GM20000 (cell line): ENCODE data around the gene HOXC12.

Experiments
- DNase-seq: peaks from one replicate; pipeline ENCODE4 v3.0.0; 2012; ENCODE audit warnings: low spot score
- TF ChIP-seq, protein P1 (sequence below): IDR thresholded peaks from 2 replicates; pipeline ENCODE4 v1.5.1; 2012; ENCODE audit warnings: mild to moderate bottlenecking, control low read depth; ENCODE audit errors: extremely low read depth, missing control alignments

Gene HOXC12

GRCh38 chr12:53929527-53929926 is 25.2 kb upstream of the HOXC12 start:
- no peak for DNase-seq
- TF ChIP-seq, protein P1, sequence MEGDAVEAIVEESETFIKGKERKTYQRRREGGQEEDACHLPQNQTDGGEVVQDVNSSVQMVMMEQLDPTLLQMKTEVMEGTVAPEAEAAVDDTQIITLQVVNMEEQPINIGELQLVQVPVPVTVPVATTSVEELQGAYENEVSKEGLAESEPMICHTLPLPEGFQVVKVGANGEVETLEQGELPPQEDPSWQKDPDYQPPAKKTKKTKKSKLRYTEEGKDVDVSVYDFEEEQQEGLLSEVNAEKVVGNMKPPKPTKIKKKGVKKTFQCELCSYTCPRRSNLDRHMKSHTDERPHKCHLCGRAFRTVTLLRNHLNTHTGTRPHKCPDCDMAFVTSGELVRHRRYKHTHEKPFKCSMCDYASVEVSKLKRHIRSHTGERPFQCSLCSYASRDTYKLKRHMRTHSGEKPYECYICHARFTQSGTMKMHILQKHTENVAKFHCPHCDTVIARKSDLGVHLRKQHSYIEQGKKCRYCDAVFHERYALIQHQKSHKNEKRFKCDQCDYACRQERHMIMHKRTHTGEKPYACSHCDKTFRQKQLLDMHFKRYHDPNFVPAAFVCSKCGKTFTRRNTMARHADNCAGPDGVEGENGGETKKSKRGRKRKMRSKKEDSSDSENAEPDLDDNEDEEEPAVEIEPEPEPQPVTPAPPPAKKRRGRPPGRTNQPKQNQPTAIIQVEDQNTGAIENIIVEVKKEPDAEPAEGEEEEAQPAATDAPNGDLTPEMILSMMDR, result no peak

DNA sequence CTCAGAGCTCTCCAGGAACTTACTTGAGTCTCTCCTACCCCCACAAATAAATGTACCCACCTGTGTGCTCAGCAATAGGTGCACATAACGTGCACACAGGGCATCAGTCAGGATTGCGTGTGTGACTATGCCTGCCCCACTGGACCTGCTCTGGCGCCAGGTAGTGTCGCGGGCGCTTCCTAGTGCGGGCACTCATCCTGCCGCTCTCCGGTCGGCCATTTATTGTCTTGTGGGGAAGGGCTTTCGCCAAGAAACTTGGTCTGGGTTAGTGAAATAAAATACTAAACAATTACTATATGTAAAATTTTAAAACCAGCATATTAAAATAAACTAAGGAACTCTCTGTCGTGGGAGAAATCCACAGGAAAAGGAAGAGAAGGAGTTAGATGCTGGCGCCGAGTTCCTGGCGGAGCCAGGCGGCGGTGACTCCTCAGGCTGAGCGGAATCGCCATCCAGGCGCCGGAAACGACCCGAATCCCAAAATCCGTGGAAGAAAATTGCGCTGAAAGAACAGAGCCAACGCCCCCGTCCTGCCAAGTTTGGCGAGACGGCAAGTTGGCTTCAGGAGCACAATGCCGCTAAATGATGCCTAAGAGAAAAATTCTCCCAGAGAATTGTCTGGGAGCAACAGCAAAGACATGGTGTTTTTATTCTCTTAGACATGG is 24.0 kb upstream of the HOXC12 start:
- TF ChIP-seq, protein P1, result no peak
- DNase-seq, result no peak

DNA sequence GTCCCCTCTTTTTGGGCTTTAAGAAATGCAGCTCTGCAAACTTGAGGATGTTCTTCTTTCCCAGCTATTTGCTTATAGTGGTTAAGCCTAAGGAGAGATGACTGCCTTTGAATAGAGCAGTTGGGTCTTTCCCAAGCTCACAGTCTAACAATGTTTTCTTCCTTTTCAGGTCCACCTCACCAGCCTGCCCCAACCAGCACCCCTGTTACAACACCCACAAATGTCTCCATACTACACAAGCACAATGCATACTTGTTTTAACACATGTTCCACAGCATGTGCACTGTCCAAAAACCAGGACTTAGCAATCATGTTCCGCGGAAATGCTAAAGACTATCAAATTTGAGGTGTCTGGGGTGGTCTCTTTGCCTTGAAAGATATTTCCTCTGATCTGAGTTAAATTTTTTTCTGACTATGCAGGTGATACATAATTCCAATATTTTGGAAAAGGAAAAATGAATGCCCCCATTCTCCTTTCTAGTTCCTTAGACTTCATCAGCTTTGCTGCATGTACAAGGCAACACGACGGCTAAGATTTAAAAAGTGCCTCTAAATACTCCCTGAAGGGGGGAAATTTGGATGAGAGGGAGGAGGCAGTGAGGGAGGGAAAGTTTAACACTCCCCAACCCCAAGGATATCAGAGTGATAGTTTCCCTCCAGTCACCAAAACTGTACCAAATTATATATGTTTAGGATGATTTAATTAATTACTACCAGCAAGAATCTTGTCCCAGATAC is 22.7 kb upstream of the HOXC12 start:
- TF ChIP-seq, protein P1, result no peak
- no peak for DNase-seq

DNA sequence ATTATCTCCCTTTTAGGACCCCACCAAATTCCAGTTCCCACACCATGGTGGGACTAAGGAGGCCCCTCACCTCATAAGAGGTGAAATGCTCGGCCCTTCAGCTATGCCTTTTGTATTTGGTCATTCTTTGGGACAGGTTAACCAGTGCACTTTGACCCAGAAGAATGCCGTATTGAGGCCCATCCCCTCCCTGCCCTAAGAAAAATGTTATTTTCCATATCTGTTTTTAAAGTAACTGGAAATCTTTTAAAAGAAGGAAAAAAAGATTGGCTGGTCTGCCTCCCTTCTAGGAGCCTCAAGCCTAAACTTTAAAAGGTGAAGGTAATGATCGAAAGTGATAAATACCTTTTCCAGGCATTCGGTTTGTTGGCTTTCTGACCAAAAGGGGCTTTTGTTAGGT is 21.8 kb upstream of the HOXC12 start:
- no peak for DNase-seq
- TF ChIP-seq, protein P1, result no peak

- DNase-seq, result no peak
- TF ChIP-seq, protein P1, result no peak
Observed at GRCh38 chr12:53935383-53936341, 19.0 kb upstream of the HOXC12 start.

DNA sequence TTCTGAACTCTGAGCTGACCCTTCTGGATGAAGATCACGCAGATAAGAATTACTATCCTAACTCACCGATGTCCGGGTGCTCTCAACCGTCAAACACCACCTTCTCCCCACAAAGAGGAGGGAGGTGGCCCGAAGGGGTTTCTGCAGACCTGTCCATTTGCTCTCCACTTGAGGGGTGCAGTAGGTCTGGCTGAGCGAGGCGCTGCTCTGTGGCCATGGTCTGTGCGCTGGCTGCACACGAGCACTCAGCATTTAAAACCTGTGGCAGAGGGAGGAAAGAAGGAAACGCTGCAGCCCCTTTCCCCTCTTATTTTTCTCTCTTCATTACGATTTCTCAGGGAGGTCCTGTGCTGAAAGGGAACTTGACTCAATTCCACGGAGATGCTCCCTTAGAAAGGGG is 17.6 kb upstream of the HOXC12 start:
- no peak for DNase-seq
- TF ChIP-seq, protein P1, result no peak
